Astrocyte (in vitro differentiated cells and primary cell): Measurements from ENCODE around the gene SV2C.

ENCODE experiments used
- EZH2 ChIP-seq: IDR thresholded peaks from 2 replicates; pipeline ENCODE4 v1.6.1; 2012; ENCODE audit warnings: mild to moderate bottlenecking, low read length, inconsistent platforms; ENCODE audit not compliant: insufficient read depth
- TF ChIP-seq, protein P1 (sequence below): IDR thresholded peaks from 2 replicates; pipeline ENCODE4 v1.5.1; 2011; ENCODE audit warnings: low read depth, mild to moderate bottlenecking, inconsistent platforms, low read length, moderate library complexity; ENCODE audit not compliant: insufficient read depth

DNA sequence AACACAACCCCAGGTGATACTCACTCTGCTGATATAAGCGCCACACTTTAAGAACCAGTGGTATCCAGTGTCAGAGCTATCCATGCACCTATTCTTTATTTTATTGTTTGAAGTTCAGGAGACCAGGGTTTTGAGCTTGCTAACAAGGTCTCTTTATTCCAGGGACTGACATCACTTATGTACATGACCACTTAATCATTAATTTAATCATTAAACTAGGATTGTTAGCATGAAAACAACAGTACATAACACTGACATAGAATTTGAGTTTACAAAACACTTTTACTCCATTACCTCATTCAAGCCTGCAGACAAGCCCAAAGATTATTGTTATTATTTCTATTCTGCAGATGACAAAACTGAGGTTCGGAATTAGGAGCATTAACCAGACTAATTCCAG lies 168.5 kb downstream of the SV2C start:
- TF ChIP-seq, protein P1, sequence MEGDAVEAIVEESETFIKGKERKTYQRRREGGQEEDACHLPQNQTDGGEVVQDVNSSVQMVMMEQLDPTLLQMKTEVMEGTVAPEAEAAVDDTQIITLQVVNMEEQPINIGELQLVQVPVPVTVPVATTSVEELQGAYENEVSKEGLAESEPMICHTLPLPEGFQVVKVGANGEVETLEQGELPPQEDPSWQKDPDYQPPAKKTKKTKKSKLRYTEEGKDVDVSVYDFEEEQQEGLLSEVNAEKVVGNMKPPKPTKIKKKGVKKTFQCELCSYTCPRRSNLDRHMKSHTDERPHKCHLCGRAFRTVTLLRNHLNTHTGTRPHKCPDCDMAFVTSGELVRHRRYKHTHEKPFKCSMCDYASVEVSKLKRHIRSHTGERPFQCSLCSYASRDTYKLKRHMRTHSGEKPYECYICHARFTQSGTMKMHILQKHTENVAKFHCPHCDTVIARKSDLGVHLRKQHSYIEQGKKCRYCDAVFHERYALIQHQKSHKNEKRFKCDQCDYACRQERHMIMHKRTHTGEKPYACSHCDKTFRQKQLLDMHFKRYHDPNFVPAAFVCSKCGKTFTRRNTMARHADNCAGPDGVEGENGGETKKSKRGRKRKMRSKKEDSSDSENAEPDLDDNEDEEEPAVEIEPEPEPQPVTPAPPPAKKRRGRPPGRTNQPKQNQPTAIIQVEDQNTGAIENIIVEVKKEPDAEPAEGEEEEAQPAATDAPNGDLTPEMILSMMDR = no peak
- no peak for TF ChIP-seq EZH2
